Stimulated activated CD4-positive, alpha-beta T cell treated with anti-CD3 and anti-CD28 coated beads, Interleukin-12 subunit alpha, Interleukin-12 subunit beta, amount 100 ng/mL, for 4 hours (primary cell): ENCODE data around the gene ADRA2C.

ENCODE experiments used
- DNase-seq: peaks from one replicate; pipeline ENCODE4 v3.0.0-alpha.2; 2020

ADRA2C gene

GRCh38 chr4:3766036-3766784 is at the start of gene ADRA2C:
Gene ADRA2C (plus strand): TSS chr4:3766385. CDS start chr4:3766607, 222 bp downstream.
- DNase-seq = no peak

GRCh38 chr4:3716631-3717235 is 49.5 kb upstream of the ADRA2C start:
- DNase-seq = no peak

GRCh38 chr4:3717241-3717640 is 48.9 kb upstream of the ADRA2C start:
- no peak for DNase-seq

- no peak for DNase-seq
Observed at GRCh38 chr4:3718462-3718861, 47.7 kb upstream of the ADRA2C start.

- no peak for DNase-seq
Observed at GRCh38 chr4:3719191-3719590, 47.0 kb upstream of the ADRA2C start.

GRCh38 chr4:3719836-3720235 is 46.3 kb upstream of the ADRA2C start:
- no peak for DNase-seq

GRCh38 chr4:3720466-3720865 is 45.7 kb upstream of the ADRA2C start:
- no peak for DNase-seq

- DNase-seq = no peak
Observed at GRCh38 chr4:3721186-3721585, 45.0 kb upstream of the ADRA2C start.

GRCh38 chr4:3721627-3722026 is 44.6 kb upstream of the ADRA2C start:
- DNase-seq = no peak

- no peak for DNase-seq
Observed at GRCh38 chr4:3722446-3723231, 43.5 kb upstream of the ADRA2C start.

GRCh38 chr4:3723232-3723642 is 42.9 kb upstream of the ADRA2C start:
- DNase-seq = no peak

GRCh38 chr4:3724319-3725231 is 41.6 kb upstream of the ADRA2C start:
- no peak for DNase-seq

- no peak for DNase-seq
Observed at GRCh38 chr4:3725936-3726870, 40.0 kb upstream of the ADRA2C start.

GRCh38 chr4:3727847-3728469 is 38.2 kb upstream of the ADRA2C start:
- DNase-seq = no peak

- DNase-seq = no peak
Observed at GRCh38 chr4:3729188-3729881, 36.9 kb upstream of the ADRA2C start.

GRCh38 chr4:3729882-3730226 is 36.3 kb upstream of the ADRA2C start:
- no peak for DNase-seq

- DNase-seq = no peak
Observed at GRCh38 chr4:3730422-3731190, 35.6 kb upstream of the ADRA2C start.

- no peak for DNase-seq
Observed at GRCh38 chr4:3732076-3733028, 33.8 kb upstream of the ADRA2C start.

GRCh38 chr4:3733195-3733594 is 33.0 kb upstream of the ADRA2C start:
- DNase-seq = no peak
